Pancreas (tissue), 10 donors: ENCODE results near the gene INAVA. TPM values are rescaled to one million over a fixed set of nuclear protein-coding genes. Genes with fewer than 3 reads are reported as not detected.
"Not testable (repeated sequence)": the region's sequence is repeated elsewhere in the genome, so short reads cannot be mapped to it uniquely, and the experiment has no call there.

ENCODE experiments used
- ATAC-seq, 4 donors: fragments of 200-7000 bp; cut with Tn5 transposase; one replicate each; pipeline versions ENCODE4 v1.8.0 to v1.9.1; 2020; ENCODE audit warnings: mild to moderate bottlenecking in 4 of 4, moderate library complexity in 4 of 4
- DNase-seq, 6 donors: peaks; one replicate each; pipeline ENCODE4 v3.0.0-alpha.2; 2020
- FAIRE-seq: peaks from 2 replicates; lab custom pipeline; 2012; peaks lifted over from hg19 to GRCh38; lab: Jason Lieb, UNC
- H3K27ac ChIP-seq, 4 donors: fragments of 200-600 bp; sonication (generic); 1 replicate in 3 of 4; 2 replicates in 1 of 4; pipeline versions ENCODE4 v1.5.0 to v1.8.0; 2020
- H3K27me3 ChIP-seq, 4 donors: fragments of 200-600 bp; one replicate each; pipeline ENCODE4 v1.8.0; 2021
- H3K36me3 ChIP-seq, 3 donors: fragments of 200-600 bp; sonication (generic) in 1 of 3; one replicate each; pipeline versions ENCODE4 v1.5.0 to v1.8.0; 2020 to 2021
- H3K4me1 ChIP-seq, 3 donors: fragments of 200-600 bp; one replicate each; pipeline ENCODE4 v1.8.0; 2021
- H3K4me3 ChIP-seq, 4 donors: fragments of 200-600 bp; sonication (generic) in 2 of 4; one replicate each; pipeline versions ENCODE4 v1.5.0 to v1.8.0; 2020 to 2021
- H3K9me3 ChIP-seq, 4 donors: fragments of 200-600 bp; one replicate each; pipeline ENCODE4 v1.8.0; 2021
- CTCF ChIP-seq, 4 donors: fragments of 200-600 bp; sonication (generic) in 3 of 4; IDR thresholded peaks; one replicate each; pipeline versions ENCODE4 v1.5.0 to v1.8.0; 2021; ENCODE audit warnings: antibody characterized with exemption in 4 of 4
- WGBS, 2 donors: extraction: QIAGEN DNeasy Blood & Tissue Kit; methylation state at CpG; one replicate each; pipeline ENCODE4 v1.1.7; 2013; 5-methylcytosine and 5-hydroxymethylcytosine counted together
- intact Hi-C, 3 donors: fragments of 100-400 bp; cut with DNase I; formaldehyde crosslinking; loops; one replicate each; pipeline versions ENCODE4 v1.11.1 to v1.14.2; 2022
- polyA plus RNA-seq, 2 donors: library from polyadenylated mRNA; stranded (reverse); fragments of 200-250 nt; gene quantifications; one replicate each; pipeline ENCODE4 v1.2.3, GENCODE V29; 2013
- total RNA-seq, 6 donors: library from RNA; stranded (reverse); fragmentation: NEBNext Ultra II Directional in 4 of 6; extraction: Animal tissue kit (Norgen Biotek cat#: 25700) in 4 of 6; gene quantifications; one replicate each; pipeline versions ENCODE4 v1.2.1 to v1.2.4, GENCODE V29; 2021 to 2023
- donor health status: healthy with polysubstance abuse.
- donor health status: DM: no; HTN: no; CAD: no; lungs with moderate emphysema.
- donor health status: DM: no; HTN: no; CAD: no.
- donor health status: control.
- donor health status: control.
- donor health status: Bipolar disorder and iron deficiency.
- donor health status: DM: yes; HTN: yes; CAD: no.
- donor health status: DM: no; HTN: no; CAD: no.
- donor health status: DM: no; HTN: no; CAD: no.
- donor health status: DM: yes; HTN: yes; CAD: no.

Gene INAVA
- total and polyA plus RNA-seq, 8 donors, result 5.0 to 26.6 (median 13.8) TPM

GRCh38 chr1:200934676-200935245 is 40.1 kb downstream of the INAVA start:
- ATAC-seq (no peak), FAIRE-seq (no peak), DNase-seq (no peak)
- no peaks in the 10 kb centered on the region for H3K9me3 ChIP-seq
- intact Hi-C loops, result no loop called here
- H3K36me3 ChIP-seq, result no peaks in the 10 kb centered on the region
- H3K4me3 ChIP-seq, result no peak overlapping the region
- H3K27ac ChIP-seq, result no peak overlapping the region
- WGBS, 2 donors, result 88 to 92% methylated on average over 13 of the region's 13 CpGs
- no peak for TF ChIP-seq CTCF (IDR thresholded peaks at IDR 0.05)
- no peaks in the 10 kb centered on the region for H3K4me1 ChIP-seq
- H3K27me3 ChIP-seq, result no peaks in the 10 kb centered on the region

GRCh38 chr1:200935286-200935962 is 40.7 kb downstream of the INAVA start:
- H3K9me3 ChIP-seq, H3K27me3 ChIP-seq, intact Hi-C loops, H3K4me1 ChIP-seq, H3K4me3 ChIP-seq, H3K27ac ChIP-seq, FAIRE-seq, ATAC-seq, H3K36me3 ChIP-seq, DNase-seq: not testable (repeated sequence)
- WGBS, 2 donors, result 91 to 92% methylated on average over 18 of the region's 18 CpGs

GRCh38 chr1:200938955-200939354 is 44.3 kb downstream of the INAVA start:
- H3K4me3 ChIP-seq, result no peak overlapping the region
- no peaks in the 10 kb centered on the region for H3K36me3 ChIP-seq
- peak in 1 of 4 donors; percentile 27 for ATAC-seq
- H3K4me1 ChIP-seq, result no peaks in the 10 kb centered on the region
- no peak overlapping the region for H3K27ac ChIP-seq
- H3K9me3 ChIP-seq, result no peaks in the 10 kb centered on the region
- no peaks in the 10 kb centered on the region for H3K27me3 ChIP-seq
- intact Hi-C loops, result no loop called here
- 66 to 75% methylated on average over 3 to 4 of the region's 4 CpGs for WGBS, 2 donors
- no peak for FAIRE-seq
- no peak for DNase-seq
- TF ChIP-seq CTCF (IDR thresholded peaks at IDR 0.05), result no peak

GRCh38 chr1:200945111-200945510 is 50.4 kb downstream of the INAVA start:
- FAIRE-seq (no peak), ATAC-seq (no peak), DNase-seq (no peak)
- Histone ChIP-seq H3K27me3 (no peaks in the 10 kb centered on the region), H3K4me1 (no peaks in the 10 kb centered on the region), H3K27ac (no peak overlapping the region), H3K36me3 (no peaks in the 10 kb centered on the region), H3K4me3 (no peak overlapping the region), H3K9me3 (no peaks in the 10 kb centered on the region)
- 72 to 80% methylated on average over 3 of the region's 3 CpGs for WGBS, 2 donors
- intact Hi-C loops, result no loop called here
- TF ChIP-seq CTCF (IDR thresholded peaks at IDR 0.05), result no peak

- no peak for TF ChIP-seq CTCF (IDR thresholded peaks at IDR 0.05)
- H3K4me1 ChIP-seq, result no peaks in the 10 kb centered on the region
- no peak overlapping the region for H3K27ac ChIP-seq
- DNase-seq, result no peak
- no peaks in the 10 kb centered on the region for H3K9me3 ChIP-seq
- no peaks in the 10 kb centered on the region for H3K36me3 ChIP-seq
- H3K27me3 ChIP-seq, result no peaks in the 10 kb centered on the region
- intact Hi-C loops, result no loop called here
- ATAC-seq, result no peak
- WGBS, 2 donors, result 77 to 86% methylated on average over 3 of the region's 3 CpGs
- H3K4me3 ChIP-seq, result no peak overlapping the region
- no peak for FAIRE-seq
Observed at GRCh38 chr1:200947059-200947566, 52.4 kb downstream of the INAVA start.
